Skin epidermis (tissue), 12 donors: ENCODE data around the gene MCCC2.
A peak's percentile ranks its signal among the peaks of the same experiment; 100 is the strongest.
"Not testable (repeated sequence)": the region's sequence is repeated elsewhere in the genome, so short reads cannot be mapped to it uniquely, and the experiment has no call there.

ENCODE experiments used
- H3K27ac ChIP-seq, 21 experiments: fragments of 200-600 bp; sonication (generic) in 11 of 21; one replicate each; pipeline ENCODE4 v1.5.0; 2020; ENCODE audit warnings: mild to moderate bottlenecking in 3 of 21, inconsistent platforms in 2 of 21, moderate library complexity in 2 of 21
- H3K4me3 ChIP-seq, 7 experiments: fragments of 200-600 bp; sonication (generic) in 2 of 7; one replicate each; pipeline ENCODE4 v1.5.0; 2020; ENCODE audit warnings: inconsistent platforms in 2 of 7, mild to moderate bottlenecking in 2 of 7, moderate library complexity in 1 of 7

MCCC2 gene

DNA sequence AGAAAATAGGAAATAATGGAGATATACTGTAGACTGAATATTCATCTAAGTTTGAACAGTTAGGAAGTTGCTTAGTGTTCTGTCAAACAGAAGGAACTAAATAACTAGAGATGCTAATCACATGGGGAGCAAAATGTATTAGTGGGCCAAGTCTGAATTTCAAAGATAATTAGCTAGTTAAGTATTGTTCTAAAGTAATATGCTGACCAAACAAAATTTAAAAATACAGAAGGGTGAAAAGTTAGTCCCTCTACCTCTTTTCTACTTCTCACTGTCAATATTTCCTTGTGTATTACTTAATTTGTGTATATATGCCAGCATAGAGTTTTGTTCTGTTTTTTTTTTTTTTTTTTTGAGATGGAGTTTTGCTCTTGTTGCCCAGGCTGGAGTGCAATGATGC, 4.0 kb downstream of the MCCC2 start:
- Histone ChIP-seq H3K4me3 (no peak overlapping the region), H3K27ac (no peak overlapping the region)

DNA sequence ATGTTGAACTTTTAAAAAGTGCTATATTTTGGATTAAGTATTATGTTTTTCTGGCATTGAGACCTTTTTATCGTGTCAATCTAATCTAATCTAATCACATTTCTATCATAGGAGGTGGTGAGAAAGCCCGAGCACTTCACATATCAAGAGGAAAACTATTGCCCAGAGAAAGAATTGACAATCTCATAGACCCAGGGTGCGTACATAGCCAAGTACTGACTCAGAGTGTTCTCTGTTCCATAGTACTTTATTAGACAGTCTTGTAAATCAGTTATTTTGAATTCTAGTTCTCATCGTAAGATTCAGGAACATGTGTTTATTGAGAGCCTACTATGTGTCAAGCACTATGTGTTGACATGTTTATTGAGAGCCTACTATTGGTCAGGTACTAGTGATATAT, 9.0 kb downstream of the MCCC2 start:
- no peak overlapping the region for H3K4me3 ChIP-seq
- H3K27ac ChIP-seq, result no peak overlapping the region

DNA sequence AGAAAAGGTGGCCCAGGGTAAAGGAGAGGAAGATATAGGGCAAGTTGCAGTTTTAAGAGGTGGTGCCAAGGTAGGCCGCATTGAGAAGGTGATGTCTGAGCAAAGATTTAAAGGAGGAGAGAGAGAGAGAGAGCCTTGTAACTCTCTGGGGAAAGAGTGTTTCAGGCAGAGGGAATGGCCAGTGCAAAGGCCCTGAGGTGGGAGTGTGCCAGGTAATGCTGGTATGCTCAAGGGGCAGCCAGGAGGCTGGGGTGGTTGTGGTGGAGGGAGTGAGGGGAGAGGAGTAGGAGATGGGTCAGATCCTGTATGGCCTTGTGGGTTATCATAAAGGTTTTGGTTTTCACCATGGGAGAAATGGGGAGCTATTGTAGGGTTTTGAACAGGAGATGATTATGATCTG, 9.9 kb downstream of the MCCC2 start:
- Histone ChIP-seq H3K27ac (no peak overlapping the region), H3K4me3 (no peak overlapping the region)

DNA sequence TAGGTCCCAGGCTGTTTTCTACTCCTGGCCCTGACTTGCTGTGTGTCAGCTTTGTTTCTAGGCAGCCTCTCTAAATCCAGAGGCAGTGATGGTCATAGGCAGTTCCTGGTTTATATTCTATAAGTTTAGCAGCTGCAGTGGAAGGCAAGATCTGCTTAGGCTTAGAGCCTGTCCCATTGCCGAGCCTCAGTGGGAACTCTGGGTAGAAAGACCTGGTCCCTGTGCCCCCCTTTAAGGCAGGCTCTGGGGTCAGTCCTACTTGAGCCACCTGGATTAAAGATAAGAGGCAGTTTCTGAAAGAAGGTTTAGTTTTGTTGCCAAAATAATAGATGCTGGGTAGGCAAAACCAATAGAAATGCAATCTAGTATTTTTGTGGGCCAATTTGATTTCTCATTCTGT, 13.6 kb downstream of the MCCC2 start:
- Histone ChIP-seq H3K27ac (peak overlapping the region in 19 of 21 experiments; percentile 0 to 83 (median 68)), H3K4me3 (no peak overlapping the region)

DNA sequence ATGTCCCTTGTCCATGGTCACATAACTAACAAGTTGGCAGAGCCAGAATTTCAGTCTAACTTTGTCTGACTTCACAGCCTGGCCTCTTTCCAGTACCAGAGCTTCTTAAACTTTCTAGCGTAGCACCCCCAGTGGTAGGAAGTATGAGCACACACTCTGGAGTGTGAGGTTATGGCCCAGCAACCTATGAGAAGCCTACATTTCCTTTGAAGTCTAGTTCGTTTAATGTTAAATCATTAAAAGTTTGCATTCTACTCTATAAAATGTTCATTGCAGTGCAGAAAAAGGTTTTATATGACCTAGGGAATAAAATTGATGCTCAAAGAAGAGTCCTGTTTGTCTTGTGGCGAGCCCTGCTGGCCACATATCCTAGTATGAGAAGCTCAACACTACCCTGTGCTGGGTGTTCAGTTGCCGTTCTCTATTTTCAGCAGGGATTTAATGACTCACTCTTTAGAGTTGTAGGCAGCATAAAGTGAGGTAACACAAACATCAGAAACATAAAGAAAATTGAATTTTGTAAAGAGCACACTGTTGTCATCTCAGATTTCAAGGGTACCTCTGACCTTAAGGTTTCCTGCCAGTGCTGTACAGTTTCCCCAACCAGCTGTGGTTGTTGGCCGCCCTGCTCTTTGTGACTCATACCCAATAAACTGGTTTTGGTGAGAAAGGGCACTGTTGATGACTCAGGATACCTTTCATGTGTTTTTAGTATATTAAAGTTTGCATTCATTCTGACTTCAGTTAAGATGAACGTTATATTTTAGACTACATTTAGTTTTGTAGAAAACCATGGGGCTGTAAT, 14.3 kb downstream of the MCCC2 start:
- peak overlapping the region in 19 of 21 experiments; percentile 0 to 83 (median 68) for H3K27ac ChIP-seq
- no peak overlapping the region for H3K4me3 ChIP-seq

DNA sequence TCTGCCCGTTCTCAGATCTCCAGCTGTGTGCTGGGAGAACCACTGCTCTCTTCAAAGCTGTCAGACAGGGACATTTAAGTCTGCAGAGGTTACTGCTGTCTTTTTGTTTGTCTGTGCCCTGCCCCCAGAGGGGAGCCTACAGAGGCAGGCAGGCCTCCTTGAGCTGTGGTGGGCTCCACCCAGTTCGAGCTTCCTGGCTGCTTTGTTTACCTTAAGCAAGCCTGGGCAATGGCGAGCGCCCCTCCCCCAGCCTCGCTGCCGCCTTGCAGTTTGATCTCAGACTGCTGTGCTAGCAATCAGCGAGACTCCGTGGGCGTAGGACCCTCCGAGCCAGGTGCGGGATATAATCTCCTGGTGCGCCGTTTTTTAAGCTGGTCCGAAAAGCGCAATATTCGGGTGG, 22.8 kb downstream of the MCCC2 start:
- not testable (repeated sequence) for H3K27ac ChIP-seq, H3K4me3 ChIP-seq

DNA sequence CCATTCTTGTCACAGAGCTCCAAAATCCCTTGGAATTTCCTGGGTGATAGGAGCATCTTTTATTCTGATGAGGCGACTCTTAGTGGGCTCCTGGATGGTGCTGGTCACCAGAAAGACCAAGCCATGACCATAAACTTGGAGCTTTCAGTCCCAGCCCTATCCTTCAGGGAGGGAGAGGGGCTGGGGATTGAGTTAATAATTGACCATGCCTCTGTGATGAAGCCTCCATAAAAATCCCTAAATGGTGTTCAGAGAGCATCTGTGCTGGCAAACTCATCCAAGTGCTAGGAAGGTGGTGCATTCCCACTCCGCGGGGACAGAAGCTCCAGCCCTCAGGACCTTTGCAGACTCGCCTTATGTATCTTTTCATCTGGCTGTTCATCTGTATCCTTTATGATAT, 28.7 kb downstream of the MCCC2 start:
- H3K4me3 ChIP-seq, result no peak overlapping the region

DNA sequence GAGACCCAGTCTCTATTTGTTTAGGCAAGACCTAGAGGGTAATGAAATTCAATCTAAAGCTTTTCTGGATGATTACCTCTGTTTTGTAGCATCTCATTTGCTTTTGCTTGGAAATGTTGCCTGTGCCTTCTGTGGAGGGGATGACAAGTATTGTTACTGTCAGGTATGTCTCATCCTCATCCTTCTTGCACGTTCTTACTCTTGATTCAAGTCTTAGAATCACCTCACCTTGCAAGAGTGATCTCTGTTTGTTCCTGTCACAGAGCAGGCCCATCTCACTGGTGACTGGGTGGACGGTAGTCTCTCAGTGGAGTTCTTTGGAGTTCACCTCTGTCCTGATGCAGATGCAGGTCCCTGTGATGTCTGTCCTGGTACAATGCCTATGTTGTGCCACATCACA, 33.5 kb downstream of the MCCC2 start:
- no peak overlapping the region for H3K27ac ChIP-seq

More for the DNA sequence above, 28.7 kb downstream of the MCCC2 start:
- no peak overlapping the region for H3K27ac ChIP-seq

DNA sequence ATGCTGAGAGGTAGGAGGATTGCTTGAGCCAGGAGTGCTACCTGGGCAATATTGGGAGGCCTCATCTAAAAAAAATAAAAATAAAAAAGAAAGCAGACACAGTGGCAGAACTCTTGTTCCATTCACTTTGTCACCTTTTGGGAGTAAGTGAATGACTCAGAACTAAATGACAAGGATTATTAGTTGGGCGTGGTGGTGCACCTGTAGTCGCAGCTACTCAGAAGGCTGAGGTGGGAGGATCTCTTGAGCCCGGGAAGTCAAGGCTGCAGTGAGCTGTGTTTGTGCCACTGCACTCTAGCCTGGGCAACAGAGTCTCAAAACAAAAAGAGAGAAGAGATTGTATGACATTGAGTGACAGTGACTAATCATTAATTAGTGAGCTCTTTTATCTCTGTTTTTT, 34.1 kb downstream of the MCCC2 start:
- no peak overlapping the region for H3K27ac ChIP-seq
- H3K4me3 ChIP-seq, result no peak overlapping the region

More for the DNA sequence above, 33.5 kb downstream of the MCCC2 start:
- H3K4me3 ChIP-seq, result no peak overlapping the region

DNA sequence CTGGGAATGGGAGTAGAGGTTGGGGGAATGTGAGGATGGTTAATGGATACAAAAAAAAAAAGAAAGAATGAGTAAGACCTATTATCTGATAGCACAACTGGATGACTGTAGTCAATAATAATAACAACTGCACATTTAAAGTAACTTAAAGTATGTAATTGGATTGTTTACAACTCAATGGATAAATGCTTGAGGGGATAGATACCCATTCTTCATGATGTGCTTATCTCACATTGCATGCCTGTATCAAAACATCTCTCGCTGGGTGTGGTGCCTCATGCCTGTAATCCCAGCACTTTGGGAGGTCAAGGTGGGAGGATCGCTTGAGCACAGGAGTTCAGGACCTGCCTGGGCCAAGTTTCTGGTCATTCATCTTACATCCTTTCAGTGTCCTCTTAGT, 34.6 kb downstream of the MCCC2 start:
- Histone ChIP-seq H3K4me3 (no peak overlapping the region), H3K27ac (no peak overlapping the region)

DNA sequence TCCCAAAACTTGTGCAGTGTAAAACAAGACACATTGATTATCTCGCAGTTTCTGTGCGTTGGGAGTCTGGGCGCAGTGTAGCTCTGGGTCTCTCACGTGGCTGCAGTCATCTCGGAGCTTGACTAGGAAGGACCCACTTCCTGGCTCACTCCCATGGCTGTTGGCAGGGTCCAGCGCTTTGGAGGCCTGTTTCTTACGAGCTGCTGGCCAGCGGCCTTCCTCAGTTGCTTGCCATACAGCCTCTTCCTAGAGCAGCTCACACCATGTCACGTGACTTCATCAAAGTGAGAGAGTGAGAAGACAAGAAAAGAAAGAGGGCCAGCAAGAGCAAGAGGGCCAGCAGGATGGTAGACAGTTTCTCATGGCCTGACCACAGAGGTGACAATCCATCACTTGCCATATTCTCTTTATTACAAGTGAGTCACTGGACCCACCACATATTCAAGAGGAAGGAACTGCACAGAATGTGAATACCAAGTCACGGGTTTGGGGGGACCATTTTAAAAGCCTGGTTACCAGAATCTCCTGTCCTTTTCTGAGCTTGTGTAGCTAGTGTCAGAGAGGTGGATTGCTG, 36.2 kb downstream of the MCCC2 start:
- Histone ChIP-seq H3K4me3 (no peak overlapping the region), H3K27ac (no peak overlapping the region)

DNA sequence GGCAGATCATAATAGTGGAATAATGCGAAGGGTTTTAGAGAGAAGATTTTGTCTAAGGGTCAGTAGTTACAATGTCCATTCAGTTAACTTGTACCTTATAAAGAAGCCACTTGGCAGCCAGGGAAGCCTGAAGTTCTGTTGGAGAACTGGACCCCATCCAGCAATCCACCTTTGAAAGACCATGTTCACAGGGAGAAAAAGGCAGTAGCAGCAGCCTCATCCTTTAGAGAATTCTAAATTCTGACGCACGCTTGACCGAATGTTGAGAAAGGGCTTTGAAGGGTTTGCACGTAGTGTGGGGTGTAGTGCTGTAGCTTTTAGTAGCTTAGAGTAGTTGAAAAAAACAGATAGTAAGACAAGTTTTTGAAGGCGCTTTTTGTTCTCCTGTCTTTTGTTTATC, 42.8 kb downstream of the MCCC2 start:
- Histone ChIP-seq H3K27ac (no peak overlapping the region), H3K4me3 (no peak overlapping the region)

DNA sequence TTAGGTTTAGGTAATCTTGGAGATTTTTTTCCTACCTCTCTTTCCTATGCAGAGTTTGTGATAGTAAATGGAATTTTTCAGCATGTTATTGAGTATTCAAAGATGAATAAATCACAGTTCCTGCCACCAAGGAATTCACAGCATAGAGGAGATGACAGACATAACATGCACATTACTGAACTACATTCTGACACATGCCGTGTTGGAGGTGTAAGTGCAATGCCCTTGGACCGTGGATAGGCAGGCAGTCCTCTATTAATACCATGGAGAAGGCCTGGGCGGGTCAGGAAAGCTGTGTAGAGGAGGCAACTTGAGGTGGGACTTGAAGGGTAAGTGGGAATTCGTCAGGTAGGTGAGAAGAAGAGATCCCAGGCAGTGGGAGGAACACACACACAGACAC, 43.9 kb downstream of the MCCC2 start:
- Histone ChIP-seq H3K27ac (no peak overlapping the region), H3K4me3 (no peak overlapping the region)

DNA sequence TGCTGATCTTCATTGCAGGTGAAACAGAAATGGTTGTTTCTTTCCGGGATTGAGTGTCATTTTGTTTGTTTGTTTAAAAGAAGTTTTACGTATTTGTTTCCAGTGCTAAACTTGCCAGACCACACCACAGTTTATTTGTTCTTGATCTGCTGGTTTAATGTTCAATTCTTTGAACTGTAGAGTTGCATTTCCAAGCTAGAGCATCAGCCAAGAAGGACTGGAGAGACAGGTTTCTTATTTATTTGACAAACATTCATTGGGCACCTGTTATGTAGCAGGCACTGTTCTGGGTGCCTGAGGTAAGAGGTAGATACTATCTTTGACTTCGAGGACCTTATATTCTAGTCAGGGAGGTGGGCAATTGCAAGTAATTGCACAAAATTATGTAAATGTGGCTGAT, 45.0 kb downstream of the MCCC2 start:
- Histone ChIP-seq H3K27ac (no peak overlapping the region), H3K4me3 (no peak overlapping the region)

DNA sequence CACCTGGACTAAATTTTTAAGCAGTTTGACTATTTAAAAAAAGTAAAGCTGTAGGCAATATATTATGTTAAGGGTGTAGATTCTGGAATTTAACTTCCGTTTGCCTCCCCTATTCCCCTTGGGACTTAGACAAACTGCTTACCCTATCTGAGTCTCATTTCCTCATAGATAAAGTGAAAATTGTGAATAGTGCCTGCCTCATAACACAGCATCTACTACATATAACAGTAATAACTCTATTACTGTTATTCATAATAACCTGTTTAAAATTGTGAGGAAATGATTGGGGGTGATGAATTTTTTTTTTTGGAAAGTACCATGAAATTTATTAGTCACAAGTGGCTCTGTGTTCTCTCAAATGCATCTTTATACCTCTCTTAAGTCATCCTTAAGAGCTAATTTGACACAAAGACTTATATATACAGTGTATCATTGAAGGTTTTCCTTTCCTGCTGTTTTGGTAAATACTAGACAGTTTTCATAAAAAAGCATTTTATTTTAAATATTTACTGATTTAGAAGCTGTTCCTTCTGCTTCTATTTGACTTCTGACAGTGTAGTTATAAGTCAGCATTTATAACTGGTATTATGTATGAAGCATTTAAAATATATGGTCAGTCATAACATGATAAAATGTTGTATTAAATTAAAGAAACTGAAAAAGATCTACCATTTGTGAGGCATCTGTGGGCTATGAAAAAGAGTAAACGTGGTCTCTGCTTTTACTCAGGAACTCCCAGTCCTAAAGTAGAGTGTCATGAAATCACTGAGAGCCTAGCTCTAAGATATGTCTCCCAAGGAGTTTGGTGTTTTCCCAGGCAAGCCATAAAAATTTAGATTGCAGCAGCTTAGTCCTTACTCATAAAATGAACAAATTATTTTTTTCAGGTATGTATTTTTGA, 46.4 kb downstream of the MCCC2 start:
- Histone ChIP-seq H3K4me3 (no peak overlapping the region), H3K27ac (no peak overlapping the region)

DNA sequence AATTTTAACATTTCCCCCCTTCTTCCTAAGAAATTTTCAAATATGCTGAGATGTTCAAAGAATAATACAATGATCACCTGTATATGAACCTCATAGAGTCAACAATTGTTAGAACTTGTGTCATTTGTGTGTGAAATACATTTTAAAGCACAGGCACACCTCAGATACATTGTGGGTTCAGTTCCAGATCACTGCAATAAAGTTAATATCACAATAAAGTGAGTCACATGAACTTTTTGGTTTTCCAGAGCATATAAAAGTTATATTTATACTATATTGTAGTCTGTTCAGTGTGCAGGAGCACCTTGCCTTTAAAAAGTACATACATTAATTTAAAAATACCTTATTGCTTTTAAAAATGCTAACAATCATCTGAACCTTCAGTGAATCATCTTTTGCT, 50.0 kb downstream of the MCCC2 start:
- no peak overlapping the region for H3K27ac ChIP-seq

DNA sequence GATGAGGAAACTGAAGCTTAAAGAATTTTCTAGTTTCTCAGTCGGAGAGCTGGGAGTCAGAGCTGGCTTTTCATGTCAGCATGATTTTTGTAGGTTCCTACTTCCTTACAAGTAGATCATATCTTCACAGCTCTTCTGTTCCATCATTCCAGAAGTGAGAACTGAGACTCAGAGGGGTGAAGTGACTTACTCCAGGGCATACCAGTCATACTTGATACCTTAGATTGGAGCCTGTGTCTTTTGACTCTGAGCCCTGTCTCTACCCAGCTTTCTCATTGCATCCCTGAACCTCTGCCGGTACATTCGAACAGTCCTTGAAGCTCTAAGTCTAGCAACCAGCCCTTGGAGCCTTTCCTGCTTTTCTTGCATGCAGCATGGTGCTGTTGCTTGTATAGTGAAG, 53.3 kb downstream of the MCCC2 start:
- no peak overlapping the region for H3K4me3 ChIP-seq
- H3K27ac ChIP-seq, result no peak overlapping the region

More for the DNA sequence above, 50.0 kb downstream of the MCCC2 start:
- H3K4me3 ChIP-seq, result no peak overlapping the region

DNA sequence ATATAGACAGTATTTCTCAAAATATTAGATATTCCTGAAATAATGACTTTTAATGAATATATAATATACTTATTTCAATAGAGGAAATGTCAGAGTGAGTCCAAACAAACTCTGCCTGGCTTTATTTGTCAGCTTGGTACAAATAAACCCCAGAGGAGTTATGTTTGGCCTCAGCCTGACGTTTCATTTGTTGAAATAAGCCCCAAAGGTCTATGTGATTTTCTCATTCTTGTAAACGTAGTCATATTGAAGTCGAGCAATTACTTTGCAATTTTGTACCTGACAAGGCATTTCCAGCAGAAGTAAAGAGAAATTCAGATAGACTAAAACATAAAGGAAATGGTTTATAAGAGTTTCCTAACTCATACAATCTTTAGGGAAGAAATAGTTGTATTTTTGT, 57.9 kb downstream of the MCCC2 start:
- H3K27ac ChIP-seq, result no peak overlapping the region
- H3K4me3 ChIP-seq, result no peak overlapping the region

DNA sequence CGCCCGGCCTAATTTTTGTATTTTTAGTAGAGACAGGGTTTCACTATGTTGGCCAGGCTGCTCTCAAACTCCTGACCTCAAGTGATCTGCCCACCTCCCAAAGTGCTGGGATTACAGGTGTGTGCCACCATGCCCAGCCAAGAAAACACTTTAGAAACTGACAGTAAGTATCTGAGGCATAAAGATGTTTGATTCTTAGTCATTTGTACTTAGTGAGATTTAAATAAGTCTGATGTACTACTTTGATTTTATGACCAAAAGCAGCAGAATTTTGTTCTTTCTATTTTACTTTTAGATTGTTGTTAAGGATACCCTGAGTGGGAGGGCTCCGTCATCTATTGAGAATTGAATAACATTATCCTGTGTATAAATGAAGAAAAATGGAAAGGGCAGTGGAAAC, 63.8 kb downstream of the MCCC2 start:
- H3K27ac ChIP-seq, H3K4me3 ChIP-seq: not testable (repeated sequence)

DNA sequence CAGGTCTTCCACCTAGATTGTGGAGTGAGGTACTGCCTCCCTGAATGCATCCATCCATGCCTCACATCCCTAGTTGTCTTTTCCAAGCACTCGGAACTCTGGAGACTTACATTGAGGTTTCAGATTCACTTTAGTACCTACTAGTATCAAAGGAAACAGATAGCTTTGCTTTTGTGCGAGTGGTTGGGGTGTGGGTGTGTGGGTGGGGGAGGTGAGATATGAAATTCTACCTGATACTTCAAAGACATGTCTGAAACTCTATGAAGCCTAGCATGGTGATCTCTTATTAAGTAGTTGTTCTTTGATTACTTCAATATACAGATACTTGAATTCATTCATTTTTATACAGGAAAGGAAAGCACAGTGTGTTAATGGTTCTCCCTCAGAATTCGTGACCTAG, 64.4 kb downstream of the MCCC2 start:
- H3K4me3 ChIP-seq, result no peak overlapping the region
- H3K27ac ChIP-seq, result no peak overlapping the region

DNA sequence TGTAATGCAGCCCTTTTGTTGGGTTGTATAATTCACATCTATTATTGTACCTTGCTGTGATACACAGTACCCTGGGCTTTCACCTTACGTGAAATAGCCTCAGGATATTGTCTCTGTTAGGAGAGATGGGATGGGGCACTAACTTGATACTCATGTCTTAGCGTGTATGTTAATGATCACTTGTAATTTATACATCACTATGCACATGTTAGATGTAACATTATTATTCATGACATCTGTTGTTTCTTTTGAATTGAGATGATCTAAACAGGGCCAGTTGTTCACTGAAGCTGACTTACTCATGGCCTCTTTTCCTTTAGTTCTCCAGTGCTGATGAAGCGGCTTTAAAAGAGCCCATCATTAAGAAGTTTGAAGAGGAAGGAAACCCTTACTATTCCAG, 65.2 kb downstream of the MCCC2 start:
- no peak overlapping the region for H3K4me3 ChIP-seq
- no peak overlapping the region for H3K27ac ChIP-seq
